Glomerular endothelial cell (primary cell): Measurements from ENCODE around the gene HLA-F. TPM values are rescaled to one million over a fixed set of nuclear protein-coding genes. Genes with fewer than 3 reads are reported as not detected.

Experiments used
- DNase-seq: peaks from one replicate; pipeline ENCODE4 v3.0.0-alpha.2; 2011; ENCODE audit warnings: low read depth, low spot score; ENCODE audit errors: extremely low read depth
- total RNA-seq: library from RNA; depleted of rRNA; stranded (reverse); fragments of >200 nt; gene quantifications from 2 replicates; pipeline ENCODE4 v1.2.3, GENCODE V29; 2015

HLA-F gene
- total RNA-seq, 1 donor from 2014 or later, result 33.7 TPM

DNA sequence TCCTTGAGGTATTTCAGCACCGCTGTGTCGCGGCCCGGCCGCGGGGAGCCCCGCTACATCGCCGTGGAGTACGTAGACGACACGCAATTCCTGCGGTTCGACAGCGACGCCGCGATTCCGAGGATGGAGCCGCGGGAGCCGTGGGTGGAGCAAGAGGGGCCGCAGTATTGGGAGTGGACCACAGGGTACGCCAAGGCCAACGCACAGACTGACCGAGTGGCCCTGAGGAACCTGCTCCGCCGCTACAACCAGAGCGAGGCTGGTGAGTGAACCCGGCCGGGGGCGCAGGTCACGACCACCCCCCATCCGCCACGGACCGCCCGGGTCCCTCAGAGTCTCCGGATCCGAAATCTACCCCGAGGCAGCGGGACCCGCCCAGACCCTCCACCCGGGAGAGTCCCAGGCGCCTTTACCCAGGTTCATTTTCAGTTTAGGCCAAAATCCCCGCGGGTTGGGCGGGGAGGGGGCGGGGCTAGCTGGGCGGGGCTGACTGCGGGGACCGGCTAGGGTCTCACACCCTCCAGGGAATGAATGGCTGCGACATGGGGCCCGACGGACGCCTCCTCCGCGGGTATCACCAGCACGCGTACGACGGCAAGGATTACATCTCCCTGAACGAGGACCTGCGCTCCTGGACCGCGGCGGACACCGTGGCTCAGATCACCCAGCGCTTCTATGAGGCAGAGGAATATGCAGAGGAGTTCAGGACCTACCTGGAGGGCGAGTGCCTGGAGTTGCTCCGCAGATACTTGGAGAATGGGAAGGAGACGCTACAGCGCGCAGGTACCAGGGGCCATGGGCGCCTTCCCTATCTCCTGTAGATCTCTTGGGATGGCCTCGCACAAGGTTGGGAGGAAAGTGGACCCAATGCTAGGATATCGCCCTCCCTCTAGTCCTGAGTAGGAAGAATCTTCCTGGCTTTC is 693 bp downstream of the HLA-F start:
- DNase-seq, result no peak

DNA sequence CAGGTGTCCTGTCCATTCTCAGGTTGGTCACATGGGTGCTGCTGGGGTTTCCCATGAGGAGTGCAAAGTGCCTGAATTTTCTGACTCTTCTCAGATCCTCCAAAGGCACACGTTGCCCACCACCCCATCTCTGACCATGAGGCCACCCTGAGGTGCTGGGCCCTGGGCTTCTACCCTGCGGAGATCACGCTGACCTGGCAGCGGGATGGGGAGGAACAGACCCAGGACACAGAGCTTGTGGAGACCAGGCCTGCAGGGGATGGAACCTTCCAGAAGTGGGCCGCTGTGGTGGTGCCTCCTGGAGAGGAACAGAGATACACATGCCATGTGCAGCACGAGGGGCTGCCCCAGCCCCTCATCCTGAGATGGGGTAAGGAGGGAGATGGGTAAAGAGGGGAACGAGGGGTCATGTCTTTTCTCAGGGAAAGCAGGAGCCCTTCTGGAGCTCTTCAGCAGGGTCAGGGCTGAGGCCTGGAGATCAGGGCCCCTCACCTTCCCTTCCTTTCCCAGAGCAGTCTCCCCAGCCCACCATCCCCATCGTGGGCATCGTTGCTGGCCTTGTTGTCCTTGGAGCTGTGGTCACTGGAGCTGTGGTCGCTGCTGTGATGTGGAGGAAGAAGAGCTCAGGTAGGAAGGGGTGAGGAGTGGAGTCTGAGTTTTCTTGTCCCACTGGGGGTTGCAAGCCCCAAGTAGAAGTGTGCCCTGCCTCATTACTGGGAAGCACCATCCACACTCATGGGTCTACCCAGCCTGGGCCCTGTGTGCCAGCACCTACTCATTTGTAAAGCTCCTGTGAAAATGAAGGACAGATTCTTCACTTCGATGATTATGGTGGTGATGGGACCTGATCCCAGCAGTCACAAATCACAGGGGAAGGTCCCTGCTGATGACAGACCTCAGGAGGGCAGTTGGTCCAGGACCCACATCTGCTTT is 2.0 kb downstream of the HLA-F start:
- no peak for DNase-seq

DNA sequence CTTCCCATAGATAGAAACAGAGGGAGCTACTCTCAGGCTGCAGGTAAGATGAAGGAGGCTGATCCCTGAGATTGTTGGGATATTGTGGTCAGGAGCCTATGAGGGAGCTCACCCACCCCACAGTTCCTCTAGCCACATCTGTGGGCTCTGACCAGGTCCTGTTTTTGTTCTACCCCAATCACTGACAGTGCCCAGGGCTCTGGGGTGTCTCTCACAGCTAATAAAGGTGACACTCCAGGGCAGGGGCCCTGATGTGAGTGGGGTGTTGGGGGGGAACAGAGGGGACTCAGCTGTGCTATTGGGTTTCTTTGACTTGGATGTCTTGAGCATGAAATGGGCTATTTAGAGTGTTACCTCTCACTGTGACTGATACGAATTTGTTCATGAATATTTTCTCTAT is 2.8 kb downstream of the HLA-F start:
- no peak for DNase-seq

DNA sequence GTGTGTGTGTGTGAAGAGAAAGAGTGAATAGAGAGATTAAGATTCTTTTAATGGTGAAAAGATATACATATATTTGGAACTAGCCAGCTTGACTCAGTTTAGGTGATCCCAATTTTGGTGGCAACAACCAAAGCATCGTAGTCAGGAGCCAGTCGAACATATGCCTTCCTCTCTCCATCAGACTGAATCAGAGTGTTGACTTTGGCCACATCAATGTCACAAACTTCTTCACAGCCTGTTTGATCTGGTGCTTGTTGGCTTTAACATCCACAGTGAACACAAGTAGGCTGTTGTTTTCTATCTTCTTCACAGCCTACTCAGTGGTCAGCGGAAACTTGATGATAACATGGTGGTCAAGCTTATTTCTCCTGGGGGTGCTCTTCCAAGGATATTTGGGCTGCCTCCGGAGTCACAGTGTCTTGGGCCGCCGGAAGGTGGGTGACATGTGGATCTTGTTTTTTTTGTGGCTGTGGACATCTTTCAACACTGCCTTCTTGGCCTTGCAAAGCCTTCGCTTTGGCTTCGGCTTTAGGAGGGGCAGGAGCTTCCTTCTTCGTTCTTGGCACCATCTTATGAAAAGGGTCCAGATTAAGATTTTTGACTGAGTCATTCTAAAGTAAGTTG is 3.4 kb downstream of the HLA-F start:
- DNase-seq, result no peak

DNA sequence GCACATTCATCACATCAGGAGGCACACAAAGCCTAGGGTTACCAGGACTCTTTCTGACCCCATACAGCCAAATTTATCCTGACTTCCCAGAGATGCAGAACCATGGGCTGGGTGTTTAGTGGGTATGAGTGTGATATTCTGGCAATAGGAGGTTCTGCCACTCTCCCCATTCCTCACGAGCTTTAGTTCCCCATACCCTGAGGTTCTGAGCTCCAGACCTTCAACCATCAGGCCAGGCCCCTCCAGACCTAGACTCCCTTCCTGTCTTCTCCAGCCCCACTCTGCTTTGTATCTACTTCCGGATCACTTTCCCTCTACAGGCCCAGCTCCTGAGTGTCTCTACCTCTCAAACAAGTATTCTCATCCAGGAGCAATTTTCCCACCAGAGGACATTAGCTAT is 4.4 kb downstream of the HLA-F start:
- DNase-seq, result no peak

GRCh38 chr6:29728173-29728874 is 5.1 kb downstream of the HLA-F start:
- no peak for DNase-seq

DNA sequence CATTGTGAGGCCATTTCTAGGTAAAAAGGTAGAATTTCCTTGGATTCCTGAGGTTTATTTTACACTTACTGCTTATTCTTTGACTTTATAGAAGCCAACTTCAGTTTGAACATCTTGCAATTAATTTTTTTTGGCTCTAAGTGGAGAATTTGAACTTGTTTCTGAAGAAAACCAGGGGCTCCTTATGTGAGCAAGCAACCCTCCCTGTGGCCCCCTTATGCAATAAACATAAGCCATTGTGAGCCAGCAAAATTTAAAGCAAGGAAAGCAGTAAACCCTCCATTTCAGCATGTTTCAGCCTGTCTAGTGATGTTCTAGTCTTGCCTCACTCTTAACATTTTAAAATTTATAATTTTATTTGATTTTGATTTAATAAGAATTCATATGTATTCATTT is 5.6 kb downstream of the HLA-F start:
- DNase-seq, result no peak

DNA sequence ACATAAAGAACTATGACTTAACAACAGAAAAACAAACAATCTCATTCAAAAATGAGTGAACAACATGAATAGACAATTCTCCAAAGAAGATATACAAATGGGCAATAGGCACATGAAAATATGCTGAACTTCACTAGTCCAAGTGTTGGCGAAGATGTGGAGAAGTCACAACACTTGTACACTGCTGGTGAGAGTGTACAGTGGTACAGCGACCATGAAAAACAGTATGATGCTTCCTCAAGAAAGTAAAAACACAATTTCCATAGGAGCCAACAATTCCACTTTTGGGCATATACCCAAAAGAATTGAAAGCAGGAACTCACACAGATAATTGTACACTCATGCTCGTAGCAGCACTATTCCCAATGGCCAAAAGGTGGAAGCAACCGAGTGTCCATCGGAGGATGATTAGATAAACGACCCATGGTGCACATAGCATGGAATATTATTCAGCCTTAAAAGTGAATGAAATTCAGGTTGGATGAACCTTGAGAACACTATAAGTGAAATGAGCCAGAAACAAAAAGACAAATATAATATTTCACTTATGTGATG is 6.6 kb downstream of the HLA-F start:
- DNase-seq, result no peak

- DNase-seq, result no peak
These were observed 7.4 kb downstream of the HLA-F start for GRCh38 chr6:29730575-29731126.

GRCh38 chr6:29731281-29731680 is 8.0 kb downstream of the HLA-F start:
- DNase-seq, result no peak

DNA sequence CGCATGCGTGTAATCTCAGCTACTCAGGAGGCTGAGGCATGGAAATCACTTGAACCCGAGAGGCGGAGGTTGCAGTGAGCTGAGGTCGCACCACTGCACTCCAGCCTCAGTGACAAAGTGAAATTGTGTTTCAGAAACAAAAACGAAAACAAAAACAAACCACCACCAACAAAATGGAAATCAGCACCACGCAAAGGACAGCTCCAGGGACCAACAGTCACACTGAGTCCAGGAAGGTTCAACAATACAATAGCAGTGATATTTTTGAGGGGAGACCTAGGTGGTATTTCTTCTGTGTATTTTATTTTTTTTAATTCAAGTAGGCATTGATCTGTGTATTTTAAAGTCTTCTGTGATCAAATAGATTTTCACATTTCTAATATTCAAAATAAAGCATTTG is 9.8 kb downstream of the HLA-F start:
- no peak for DNase-seq

GRCh38 chr6:29734046-29735018 is 11.1 kb downstream of the HLA-F start:
- DNase-seq, result no peak

- no peak for DNase-seq
These were observed 13.3 kb downstream of the HLA-F start for GRCh38 chr6:29736563-29736962.

DNA sequence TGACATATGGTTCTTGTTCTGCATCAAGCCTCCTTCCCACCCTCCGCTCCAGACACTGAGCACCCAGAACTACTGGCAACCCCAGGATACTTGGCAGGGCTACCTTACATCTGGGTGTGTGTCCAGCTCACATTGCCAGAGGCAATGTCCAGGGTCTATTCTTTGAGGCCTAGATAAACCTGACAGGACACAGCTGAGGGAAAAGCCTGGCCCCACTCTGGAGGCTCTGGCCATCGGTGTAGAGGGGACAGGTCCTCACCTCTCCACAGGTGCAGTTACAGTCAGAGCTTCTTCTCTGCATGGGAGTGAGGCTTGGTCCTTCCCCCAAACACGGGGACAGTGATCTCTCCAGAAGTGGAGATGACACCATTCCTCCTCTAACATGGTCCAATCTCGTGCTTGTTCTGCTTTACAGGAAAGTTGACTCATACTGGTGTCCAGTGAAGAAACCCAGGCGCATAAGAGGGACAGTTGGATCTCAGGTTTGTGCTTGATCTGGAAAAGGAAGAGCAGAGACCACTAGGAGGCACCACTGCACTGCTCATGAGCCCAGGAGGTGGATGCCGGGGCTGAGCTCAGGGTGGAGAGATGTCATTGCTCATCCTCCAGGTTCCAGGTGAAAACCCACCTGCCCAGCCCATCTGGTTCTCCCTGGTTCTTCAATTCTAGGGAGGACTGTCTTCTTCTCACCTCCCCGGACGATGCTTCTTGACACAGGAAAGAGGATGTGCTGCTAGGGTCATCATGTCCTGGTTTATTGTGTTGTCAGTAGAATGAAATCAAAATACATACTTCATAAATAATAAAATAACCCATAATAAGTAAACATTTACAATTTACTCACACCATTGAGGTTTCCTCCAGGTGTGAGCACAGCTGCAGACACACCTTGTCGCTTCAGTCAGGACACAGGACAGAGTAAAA is 14.7 kb downstream of the HLA-F start:
- DNase-seq, result no peak

GRCh38 chr6:29739136-29739881 is 16.1 kb downstream of the HLA-F start:
- no peak for DNase-seq

GRCh38 chr6:29739882-29740261 is 16.6 kb downstream of the HLA-F start:
- no peak for DNase-seq

DNA sequence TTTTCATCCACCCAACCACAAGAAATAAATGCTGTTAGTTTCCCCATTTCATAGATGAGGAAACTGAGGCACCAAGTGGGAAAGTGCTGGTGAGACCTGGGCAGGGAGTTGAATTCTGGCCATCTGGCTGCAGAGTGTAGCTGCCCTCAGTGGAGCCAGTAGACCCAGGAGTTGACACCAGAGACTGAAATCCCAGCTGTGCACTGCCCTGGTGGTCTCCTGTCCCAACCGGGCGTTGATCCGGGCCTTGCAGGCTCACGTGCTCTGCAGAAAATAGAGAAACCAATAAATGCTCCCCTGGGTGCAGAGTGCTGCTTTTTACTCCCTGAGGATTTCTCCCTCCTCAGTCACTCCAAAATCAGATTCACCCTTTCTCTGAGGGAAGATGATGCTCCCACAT is 18.4 kb downstream of the HLA-F start:
- DNase-seq, result no peak
